GM18526 (cell line): ENCODE data around the gene LIN7C.

Experiments used
- POLR2A ChIP-seq: IDR thresholded peaks from 3 replicates; pipeline ENCODE4 v1.6.1; 2011; ENCODE audit not compliant: insufficient read length; ENCODE audit errors: extremely low read depth

The LIN7C gene

GRCh38 chr11:27506200-27507182 lies at the start of gene LIN7C:
TSS of gene LIN7C (minus strand) at chr11:27506769. CDS start at chr11:27506752, 17 bp downstream.
- peak; percentile 97 for TF ChIP-seq POLR2A

GRCh38 chr11:27555264-27555663 lies 48.7 kb upstream of the LIN7C start:
- TF ChIP-seq POLR2A = no peak

GRCh38 chr11:27553186-27553585 lies 46.6 kb upstream of the LIN7C start:
- no peak for TF ChIP-seq POLR2A

GRCh38 chr11:27552341-27552740 lies 45.8 kb upstream of the LIN7C start:
- TF ChIP-seq POLR2A = no peak

GRCh38 chr11:27551127-27551526 lies 44.6 kb upstream of the LIN7C start:
- TF ChIP-seq POLR2A = no peak

GRCh38 chr11:27545946-27546345 lies 39.4 kb upstream of the LIN7C start:
- no peak for TF ChIP-seq POLR2A

- TF ChIP-seq POLR2A = no peak
Measured at GRCh38 chr11:27545035-27545434, 38.5 kb upstream of the LIN7C start.

- no peak for TF ChIP-seq POLR2A
Measured at GRCh38 chr11:27541790-27542189, 35.2 kb upstream of the LIN7C start.

GRCh38 chr11:27540051-27540450 lies 33.5 kb upstream of the LIN7C start:
- TF ChIP-seq POLR2A = no peak

GRCh38 chr11:27535103-27535502 lies 28.5 kb upstream of the LIN7C start:
- TF ChIP-seq POLR2A = no peak

- TF ChIP-seq POLR2A = no peak
Measured at GRCh38 chr11:27532652-27533325, 26.2 kb upstream of the LIN7C start.

GRCh38 chr11:27528712-27529111 lies 22.1 kb upstream of the LIN7C start:
- TF ChIP-seq POLR2A = no peak

- no peak for TF ChIP-seq POLR2A
Measured at GRCh38 chr11:27526535-27526934, 20.0 kb upstream of the LIN7C start.

GRCh38 chr11:27525824-27526516 lies 19.4 kb upstream of the LIN7C start:
- TF ChIP-seq POLR2A = no peak

- no peak for TF ChIP-seq POLR2A
Measured at GRCh38 chr11:27524155-27524554, 17.6 kb upstream of the LIN7C start.
